Stimulated activated naive B cell treated with anti-CD40 and anti-IgM and Interleukin-4, amounts not matched to agents 10 μg/mL and 1 μg/mL and 100 μg/mL, for 72 hours (primary cell): Measurements from ENCODE around the gene LRRK1.

ENCODE experiments used
- ATAC-seq, 2 donors: fragments of 150-1000 bp; cut with Tn5 transposase; replicated peaks; 2 replicates each; pipeline ENCODE4 v1.10.0; 2021; ENCODE audit warnings: moderate library complexity in 1 of 2
- DNase-seq: peaks from one replicate; pipeline ENCODE4 v3.0.0; 2021
- H3K27ac Mint-ChIP-seq: one replicate; pipeline ENCODE4 v1.8.0; 2022; ENCODE audit warnings: mild to moderate bottlenecking, mixed read lengths
- H3K27me3 Mint-ChIP-seq, 2 donors: one replicate each; pipeline ENCODE4 v1.8.0; 2022; ENCODE audit warnings: mixed read lengths in 2 of 2
- H3K36me3 Mint-ChIP-seq, 2 donors: one replicate each; pipeline ENCODE4 v1.8.0; 2022; ENCODE audit warnings: mixed read lengths in 2 of 2, mild to moderate bottlenecking in 1 of 2
- H3K4me1 Mint-ChIP-seq, 2 donors: one replicate each; pipeline ENCODE4 v1.8.0; 2022; ENCODE audit warnings: mixed read lengths in 2 of 2, mild to moderate bottlenecking in 1 of 2
- H3K4me3 Mint-ChIP-seq, 2 donors: one replicate each; pipeline ENCODE4 v1.8.0; 2022; ENCODE audit warnings: mild to moderate bottlenecking in 2 of 2, mixed read lengths in 2 of 2, moderate library complexity in 1 of 2
- H3K9me3 Mint-ChIP-seq, 2 donors: one replicate each; pipeline ENCODE4 v1.8.0; 2022; ENCODE audit warnings: mixed read lengths in 2 of 2, mild to moderate bottlenecking in 1 of 2

LRRK1 gene

DNA sequence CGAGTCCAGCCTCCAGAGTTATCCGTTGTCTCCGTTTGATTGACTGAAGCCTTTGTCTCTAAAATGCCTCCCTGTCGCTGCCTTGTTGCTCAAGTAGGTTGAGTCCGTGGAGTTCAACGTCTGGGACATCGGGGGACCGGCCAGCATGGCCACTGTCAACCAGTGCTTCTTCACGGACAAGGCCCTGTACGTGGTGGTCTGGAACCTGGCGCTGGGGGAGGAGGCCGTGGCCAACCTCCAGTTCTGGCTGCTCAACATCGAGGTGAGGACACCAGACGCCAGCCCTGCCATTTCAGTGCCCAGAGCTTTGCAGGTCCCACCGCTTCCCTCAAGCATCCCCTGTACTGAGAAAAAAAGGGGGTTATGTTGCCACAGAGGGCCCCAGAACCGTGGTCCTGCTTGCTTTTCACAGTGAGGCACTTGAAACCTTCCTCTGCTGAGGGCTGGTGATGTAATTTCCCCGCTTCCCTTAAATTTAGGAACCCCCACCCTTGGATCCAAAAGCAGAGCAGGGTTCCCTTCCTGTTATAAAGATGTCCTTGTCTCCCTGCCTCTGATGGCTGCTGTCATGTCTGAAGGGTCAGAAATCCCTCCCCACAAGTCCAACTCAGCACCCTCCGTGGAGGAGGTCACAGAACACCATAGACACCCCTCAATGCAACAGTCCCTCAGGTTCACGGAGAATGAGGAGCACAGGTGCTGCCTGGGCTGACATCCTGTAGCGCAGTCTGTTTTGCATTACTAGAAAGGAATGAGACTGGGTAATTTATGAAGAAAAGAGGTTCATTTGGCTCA, 105.7 kb downstream of the LRRK1 start:
- no peaks in the 10 kb centered on the region for H3K4me1 Mint-ChIP-seq
- H3K4me3 Mint-ChIP-seq = no peak overlapping the region
- peaks cover 73 to 87% of the 10 kb centered on the region in 2 donors for H3K36me3 Mint-ChIP-seq
- H3K27me3 Mint-ChIP-seq = no peaks in the 10 kb centered on the region
- peaks cover 0 to 1% of the 10 kb centered on the region in 2 donors for H3K9me3 Mint-ChIP-seq
- no peak for DNase-seq
- ATAC-seq = no peak
- H3K27ac Mint-ChIP-seq = peak overlapping the region; percentile 14

- no peak for DNase-seq
- ATAC-seq = no peak
- no peak overlapping the region for H3K27ac Mint-ChIP-seq
- H3K9me3 Mint-ChIP-seq = peaks cover 0 to 1% of the 10 kb centered on the region in 2 donors
- H3K4me1 Mint-ChIP-seq = no peaks in the 10 kb centered on the region
- peaks cover 77 to 92% of the 10 kb centered on the region in 2 donors for H3K36me3 Mint-ChIP-seq
- no peak overlapping the region for H3K4me3 Mint-ChIP-seq
- H3K27me3 Mint-ChIP-seq = no peaks in the 10 kb centered on the region
These were observed 106.3 kb downstream of the LRRK1 start for GRCh38 chr15:101025501-101025885.

GRCh38 chr15:101025896-101026631, 106.9 kb downstream of the LRRK1 start:
- ATAC-seq = no peak
- Mint-ChIP-seq H3K27ac (peak overlapping the region; percentile 76), H3K36me3 (peaks cover 77 to 92% of the 10 kb centered on the region in 2 donors), H3K4me3 (no peak overlapping the region), H3K4me1 (no peaks in the 10 kb centered on the region), H3K27me3 (no peaks in the 10 kb centered on the region), H3K9me3 (peaks cover 0 to 1% of the 10 kb centered on the region in 2 donors)
- DNase-seq = no peak

DNA sequence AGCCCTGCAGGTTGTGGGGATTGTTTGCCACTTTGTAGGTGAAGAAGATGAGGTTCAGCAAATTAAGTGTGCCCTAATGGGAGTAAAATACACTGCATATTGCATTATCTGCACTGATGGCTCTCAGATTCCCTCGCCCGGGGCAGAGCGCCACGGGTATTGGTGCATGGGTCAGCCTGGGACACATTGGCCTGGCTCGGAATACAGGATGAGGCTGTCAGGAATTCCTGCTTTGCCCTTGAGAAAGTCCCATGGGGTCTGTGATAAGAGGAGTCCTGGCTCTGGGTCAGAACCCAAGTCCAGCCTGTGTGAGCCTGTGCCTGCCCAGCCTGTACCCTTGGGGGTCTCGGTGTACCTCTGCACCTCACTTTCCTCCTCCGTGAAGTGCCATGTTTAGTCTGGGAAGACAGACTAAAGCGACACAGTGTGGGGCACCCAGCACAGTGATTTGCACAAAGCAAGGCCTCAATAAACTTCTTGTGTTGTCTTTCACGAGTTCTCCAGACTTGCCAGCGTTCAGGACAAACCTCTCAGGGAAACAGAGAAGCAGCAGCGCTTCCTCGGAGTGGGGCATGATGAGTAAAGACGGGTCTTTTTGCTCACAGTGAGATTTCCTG, 107.6 kb downstream of the LRRK1 start:
- DNase-seq (no peak), ATAC-seq (no peak)
- no peaks in the 10 kb centered on the region for H3K27me3 Mint-ChIP-seq
- H3K4me3 Mint-ChIP-seq = no peak overlapping the region
- H3K4me1 Mint-ChIP-seq = no peaks in the 10 kb centered on the region
- peaks cover 78 to 92% of the 10 kb centered on the region in 2 donors for H3K36me3 Mint-ChIP-seq
- H3K9me3 Mint-ChIP-seq = peaks cover 0 to 1% of the 10 kb centered on the region in 2 donors
- H3K27ac Mint-ChIP-seq = peak overlapping the region; percentile 76

DNA sequence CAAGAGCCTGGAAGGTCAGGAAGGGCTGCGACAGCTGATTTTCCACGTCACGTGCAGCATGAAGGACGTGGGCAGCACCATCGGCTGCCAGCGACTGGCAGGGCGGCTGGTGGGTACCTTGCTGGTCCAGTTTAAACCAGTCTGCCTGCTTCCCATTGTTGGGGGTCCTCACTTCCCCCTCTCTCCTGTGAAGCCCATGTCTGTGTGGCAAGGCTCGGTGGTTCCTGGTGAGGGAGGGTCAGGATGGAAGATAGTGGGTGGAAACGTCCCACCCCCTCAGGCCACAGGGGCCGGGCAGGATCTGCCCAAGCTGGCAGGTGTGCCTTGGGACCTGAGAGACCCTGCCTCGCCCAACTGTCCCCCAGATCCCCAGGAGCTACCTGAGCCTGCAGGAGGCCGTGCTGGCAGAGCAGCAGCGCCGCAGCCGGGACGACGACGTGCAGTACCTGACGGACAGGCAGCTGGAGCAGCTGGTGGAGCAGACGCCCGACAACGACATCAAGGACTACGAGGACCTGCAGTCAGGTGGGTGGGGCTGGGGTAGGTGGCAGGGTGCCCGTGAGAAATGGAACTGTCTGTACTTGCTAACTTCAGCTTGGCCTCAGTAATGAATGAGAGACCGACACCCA, 108.2 kb downstream of the LRRK1 start:
- Mint-ChIP-seq H3K36me3 (peaks cover 76 to 94% of the 10 kb centered on the region in 2 donors), H3K4me1 (no peaks in the 10 kb centered on the region), H3K27me3 (no peaks in the 10 kb centered on the region), H3K27ac (no peak overlapping the region), H3K9me3 (peaks cover 0 to 1% of the 10 kb centered on the region in 2 donors), H3K4me3 (no peak overlapping the region)
- DNase-seq (no peak), ATAC-seq (no peak)

- DNase-seq (no peak), ATAC-seq (no peak)
- Mint-ChIP-seq H3K27me3 (no peaks in the 10 kb centered on the region), H3K9me3 (peaks cover 0 to 1% of the 10 kb centered on the region in 2 donors), H3K36me3 (peaks cover 76 to 94% of the 10 kb centered on the region in 2 donors), H3K4me3 (no peak overlapping the region), H3K27ac (no peak overlapping the region), H3K4me1 (peaks cover 0 to under 1% of the 10 kb centered on the region in 2 donors)
These were observed 108.8 kb downstream of the LRRK1 start for GRCh38 chr15:101027920-101028319.

DNA sequence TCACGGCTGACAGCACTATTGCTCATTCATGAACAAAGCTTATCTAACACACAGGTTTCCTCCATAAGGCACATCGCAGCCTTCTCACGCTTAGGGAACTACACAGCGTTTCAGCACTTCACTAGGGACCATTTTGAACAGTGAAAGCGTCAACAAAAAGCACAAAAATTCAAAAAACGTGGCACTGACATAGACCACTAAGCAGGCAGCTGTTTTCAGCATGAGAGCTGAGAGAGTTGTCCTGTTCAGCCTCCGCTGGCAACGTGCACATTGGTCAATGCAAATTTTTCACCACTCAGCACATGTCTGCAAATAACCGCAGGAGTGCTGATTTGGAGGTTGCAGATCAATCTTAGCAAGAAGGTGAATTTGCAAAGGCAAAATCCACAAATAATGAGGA, 109.2 kb downstream of the LRRK1 start:
- Mint-ChIP-seq H3K4me3 (no peak overlapping the region), H3K27ac (no peak overlapping the region), H3K4me1 (peaks cover 2 to 4% of the 10 kb centered on the region in 2 donors), H3K9me3 (peaks cover 0 to 1% of the 10 kb centered on the region in 2 donors), H3K36me3 (peaks cover 75 to 93% of the 10 kb centered on the region in 2 donors), H3K27me3 (no peaks in the 10 kb centered on the region)
- no peak for DNase-seq
- ATAC-seq = no peak

DNA sequence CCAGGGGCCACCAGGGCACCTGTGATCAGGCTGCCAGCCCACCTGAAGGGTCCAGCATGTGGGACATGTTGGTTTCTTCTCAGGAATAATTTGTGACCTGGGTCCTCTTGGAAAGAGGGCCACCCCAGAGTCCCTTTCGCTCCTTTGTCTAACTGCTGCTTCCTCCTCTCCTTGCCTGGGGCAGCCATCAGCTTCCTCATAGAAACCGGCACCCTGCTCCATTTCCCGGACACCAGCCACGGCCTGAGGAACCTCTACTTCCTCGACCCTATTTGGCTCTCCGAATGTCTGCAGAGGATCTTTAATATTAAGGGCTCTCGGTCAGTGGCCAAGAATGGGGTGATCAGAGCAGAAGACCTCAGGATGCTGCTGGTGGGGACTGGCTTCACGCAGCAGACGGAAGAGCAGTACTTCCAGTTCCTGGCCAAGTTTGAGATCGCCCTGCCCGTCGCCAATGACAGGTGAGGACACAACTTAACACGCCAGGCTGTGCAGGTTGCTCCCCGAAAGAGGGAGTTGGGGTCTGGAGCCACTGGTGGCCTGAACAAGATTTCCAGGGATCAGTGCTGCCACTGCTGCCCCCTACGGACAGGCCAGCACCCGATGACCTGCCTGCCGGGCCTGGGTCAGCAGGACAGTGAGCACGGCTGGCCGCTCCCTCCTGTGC, 109.7 kb downstream of the LRRK1 start:
- ATAC-seq (no peak), DNase-seq (no peak)
- H3K4me3 Mint-ChIP-seq = no peak overlapping the region
- H3K27me3 Mint-ChIP-seq = no peaks in the 10 kb centered on the region
- H3K9me3 Mint-ChIP-seq = peaks cover 0 to 1% of the 10 kb centered on the region in 2 donors
- H3K36me3 Mint-ChIP-seq = peaks cover 79 to 95% of the 10 kb centered on the region in 2 donors
- H3K4me1 Mint-ChIP-seq = peaks cover 5 to 10% of the 10 kb centered on the region in 2 donors
- H3K27ac Mint-ChIP-seq = no peak overlapping the region

DNA sequence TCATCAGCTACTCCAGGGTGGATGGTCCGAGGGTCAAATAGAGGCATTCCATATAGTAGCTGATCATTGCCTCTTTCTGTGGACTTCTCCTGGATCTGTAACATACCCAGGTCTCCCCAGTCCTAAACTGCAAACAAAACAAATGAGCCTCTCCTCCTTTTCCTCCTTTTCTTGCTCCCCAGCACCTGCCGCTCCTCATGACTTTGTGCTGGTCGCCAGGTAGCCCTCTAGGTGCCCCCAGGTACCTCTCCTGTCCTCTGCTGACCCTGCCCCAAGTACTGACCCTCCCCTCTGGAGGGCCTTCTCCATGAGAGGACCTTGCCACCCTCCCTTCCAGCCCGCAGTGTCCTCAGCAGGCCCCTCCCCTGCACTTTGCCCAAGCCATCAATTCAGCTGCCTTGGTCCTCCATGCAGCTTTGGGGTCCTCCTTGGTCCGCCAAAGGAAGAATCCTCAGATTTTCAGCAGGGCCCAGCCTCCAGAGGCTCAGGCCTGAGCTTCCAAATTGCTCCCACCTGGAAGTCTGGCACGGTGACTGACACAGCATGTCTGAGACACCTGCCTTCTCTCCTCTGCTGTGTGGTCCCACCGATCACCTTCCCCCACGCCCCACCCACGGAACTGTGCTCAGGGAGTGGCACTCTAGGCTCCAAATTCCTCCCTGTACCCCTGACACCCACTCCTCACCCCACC, 111.0 kb downstream of the LRRK1 start:
- Mint-ChIP-seq H3K27ac (no peak overlapping the region), H3K36me3 (peaks cover 79 to 95% of the 10 kb centered on the region in 2 donors)

DNA sequence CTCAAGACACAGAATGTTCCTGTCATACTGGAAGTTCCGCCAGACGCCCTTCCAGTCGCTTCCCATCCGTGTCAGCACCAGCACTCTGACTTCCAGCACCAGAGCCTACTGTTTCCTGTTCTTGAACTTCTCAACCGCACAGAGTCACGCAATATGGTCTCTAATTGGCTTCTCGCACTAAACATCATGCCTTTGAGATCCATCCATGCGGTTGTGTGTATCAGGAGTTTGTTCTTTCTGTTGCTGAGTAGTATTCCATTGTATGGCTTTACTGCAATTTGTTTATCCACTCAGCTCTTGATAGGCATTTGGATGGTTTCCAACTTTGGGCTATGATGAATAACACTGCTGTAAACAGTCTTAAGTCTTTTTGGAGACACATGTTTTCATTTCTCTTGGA, 112.1 kb downstream of the LRRK1 start:
- Mint-ChIP-seq H3K27me3 (no peaks in the 10 kb centered on the region), H3K36me3 (peaks cover 73 to 90% of the 10 kb centered on the region in 2 donors), H3K4me3 (no peak overlapping the region), H3K4me1 (peaks cover 16 to 33% of the 10 kb centered on the region in 2 donors), H3K9me3 (peaks cover 10% of the 10 kb centered on the region in 2 donors), H3K27ac (no peak overlapping the region)
- DNase-seq (no peak), ATAC-seq (no peak)

More for the DNA sequence above, 111.0 kb downstream of the LRRK1 start:
- DNase-seq = no peak
- Mint-ChIP-seq H3K4me1 (peaks cover 11 to 22% of the 10 kb centered on the region in 2 donors), H3K27me3 (no peaks in the 10 kb centered on the region), H3K9me3 (peaks cover 9 to 10% of the 10 kb centered on the region in 2 donors), H3K4me3 (no peak overlapping the region)
- no peak for ATAC-seq

- Mint-ChIP-seq H3K27me3 (no peaks in the 10 kb centered on the region), H3K4me1 (peaks cover 19 to 41% of the 10 kb centered on the region in 2 donors), H3K9me3 (peaks cover 10 to 13% of the 10 kb centered on the region in 2 donors), H3K36me3 (peaks cover 73 to 84% of the 10 kb centered on the region in 2 donors), H3K27ac (no peak overlapping the region), H3K4me3 (no peak overlapping the region)
- DNase-seq (no peak), ATAC-seq (no peak)
These were observed 114.6 kb downstream of the LRRK1 start for GRCh38 chr15:101033801-101034200.

DNA sequence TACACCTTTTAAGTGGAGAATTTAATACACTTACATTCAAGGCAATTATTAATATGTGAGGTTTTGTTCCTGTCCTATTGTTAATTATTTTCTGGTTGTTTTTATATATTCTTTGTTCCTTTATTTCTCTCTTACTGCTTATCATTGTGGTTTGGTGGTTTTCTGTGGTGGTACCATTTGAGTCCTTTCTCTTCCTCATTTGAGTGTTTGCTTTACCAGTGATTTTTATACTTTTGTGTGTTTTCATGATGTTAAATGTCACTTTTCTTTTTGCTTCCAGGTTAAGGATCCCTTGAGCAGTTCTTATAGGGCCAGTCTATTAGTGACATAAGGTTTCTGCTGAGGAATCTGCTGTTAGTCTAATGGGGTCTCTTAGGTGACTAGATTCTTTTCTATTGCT, 116.5 kb downstream of the LRRK1 start:
- Mint-ChIP-seq H3K27ac (peak overlapping the region; percentile 27), H3K36me3 (peaks cover 64 to 81% of the 10 kb centered on the region in 2 donors), H3K4me1 (peaks cover 19 to 41% of the 10 kb centered on the region in 2 donors), H3K9me3 (peaks cover 10 to 13% of the 10 kb centered on the region in 2 donors), H3K4me3 (no peak overlapping the region), H3K27me3 (no peaks in the 10 kb centered on the region)
- ATAC-seq (peak; percentile 88 to 91), DNase-seq (no peak)

DNA sequence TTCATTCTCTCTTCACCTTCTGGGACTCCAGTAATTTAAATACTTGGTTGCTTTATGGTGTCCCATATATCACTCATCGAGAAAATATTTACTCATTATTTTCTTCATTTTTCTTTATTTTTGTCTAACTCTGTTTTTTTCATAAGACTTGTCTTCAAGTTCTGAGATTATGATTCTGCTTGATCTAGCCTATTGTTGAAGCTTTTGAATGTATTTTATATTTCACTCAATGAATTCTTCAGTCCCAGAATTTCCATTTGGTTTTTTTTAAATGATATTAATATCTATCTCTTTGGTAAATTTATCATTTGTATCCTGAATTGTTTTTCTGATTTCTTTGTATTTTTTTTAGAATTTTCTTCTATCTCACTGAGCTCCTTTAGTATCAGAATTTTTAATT, 117.0 kb downstream of the LRRK1 start:
- Mint-ChIP-seq H3K27me3 (no peaks in the 10 kb centered on the region), H3K36me3 (peaks cover 63 to 81% of the 10 kb centered on the region in 2 donors), H3K9me3 (peaks cover 10 to 13% of the 10 kb centered on the region in 2 donors), H3K4me3 (no peak overlapping the region), H3K27ac (no peak overlapping the region), H3K4me1 (peaks cover 19 to 41% of the 10 kb centered on the region in 2 donors)
- DNase-seq (no peak), ATAC-seq (no peak)
